H9 (cell line): ENCODE results near the gene JMJD8. TPM values are rescaled to one million over a fixed set of nuclear protein-coding genes. Genes with fewer than 3 reads are reported as not detected.

Source experiments
- DNase-seq: peaks from one replicate; pipeline ENCODE4 v3.0.0-alpha.2; 2017
- H2AFZ ChIP-seq: one replicate; pipeline ENCODE4 v1.6.1; 2013; ENCODE audit warnings: mild to moderate bottlenecking, low read length, control low read depth, moderate library complexity
- H2AK5ac ChIP-seq: 2 replicates; pipeline ENCODE4 v1.6.1; 2013; ENCODE audit warnings: low read length, control low read depth, mixed read lengths; ENCODE audit not compliant: insufficient read length
- H2BK120ac ChIP-seq: one replicate; pipeline ENCODE4 v1.6.1; 2013; ENCODE audit warnings: low read depth, mild to moderate bottlenecking, low read length, control low read depth, inconsistent platforms; ENCODE audit not compliant: poor library complexity, severe bottlenecking
- H2BK12ac ChIP-seq: 2 replicates; pipeline ENCODE4 v1.6.1; 2013; ENCODE audit warnings: low read length, control low read depth, mixed read lengths, low read depth; ENCODE audit not compliant: insufficient read length
- H2BK15ac ChIP-seq: 2 replicates; pipeline ENCODE4 v1.6.1; 2013; ENCODE audit warnings: low read depth, low read length, control low read depth
- H2BK20ac ChIP-seq: one replicate; pipeline ENCODE4 v1.6.1; 2013; ENCODE audit warnings: low read depth, mild to moderate bottlenecking, low read length, control low read depth, inconsistent platforms; ENCODE audit not compliant: poor library complexity, severe bottlenecking
- H2BK5ac ChIP-seq: 2 replicates; pipeline ENCODE4 v1.6.1; 2013; ENCODE audit warnings: low read length, control low read depth, mixed read lengths; ENCODE audit not compliant: insufficient read length
- H3K14ac ChIP-seq: 2 replicates; pipeline ENCODE4 v1.6.1; 2013; ENCODE audit warnings: low read length, control low read depth; ENCODE audit not compliant: insufficient read depth
- H3K18ac ChIP-seq: 2 replicates; pipeline ENCODE4 v1.6.1; 2013; ENCODE audit warnings: low read depth, mild to moderate bottlenecking, mixed read lengths, low read length, control low read depth; ENCODE audit not compliant: insufficient read length
- H3K23ac ChIP-seq: 2 replicates; pipeline ENCODE4 v1.6.1; 2013; ENCODE audit warnings: low read length, control low read depth, mixed read lengths, low read depth; ENCODE audit not compliant: insufficient read length
- H3K23me2 ChIP-seq: 2 replicates; pipeline ENCODE4 v1.6.1; 2013; ENCODE audit warnings: low read depth, mild to moderate bottlenecking, mixed read lengths, low read length, control low read depth; ENCODE audit not compliant: insufficient read length, poor library complexity, severe bottlenecking
- H3K27ac ChIP-seq: 2 replicates; pipeline ENCODE4 v1.5.1; 2013; ENCODE audit warnings: low read length, control low read depth, mixed read lengths, low read depth; ENCODE audit not compliant: insufficient read length
- H3K27me3 ChIP-seq: 2 replicates; pipeline ENCODE4 v1.6.1; 2013; ENCODE audit warnings: low read length, control low read depth, inconsistent platforms; ENCODE audit not compliant: insufficient read depth
- H3K4ac ChIP-seq: 2 replicates; pipeline ENCODE4 v1.6.1; 2013; ENCODE audit warnings: low read depth, mild to moderate bottlenecking, control low read depth, inconsistent platforms, low read length, moderate library complexity
- H3K4me1 ChIP-seq: 2 replicates; pipeline ENCODE4 v1.6.1; 2013; ENCODE audit warnings: low read length, control low read depth, inconsistent platforms; ENCODE audit not compliant: insufficient read depth
- H3K4me2 ChIP-seq: 2 replicates; pipeline ENCODE4 v1.6.1; 2013; ENCODE audit warnings: low read length, control low read depth, mixed read lengths; ENCODE audit not compliant: insufficient read length, insufficient read depth
- H3K56ac ChIP-seq: 2 replicates; pipeline ENCODE4 v1.6.1; 2013; ENCODE audit warnings: low read depth, mild to moderate bottlenecking, mixed read lengths, low read length, control low read depth; ENCODE audit not compliant: insufficient read length
- H3K79me1 ChIP-seq: 2 replicates; pipeline ENCODE4 v1.6.1; 2013; ENCODE audit warnings: low read depth, mild to moderate bottlenecking, moderate library complexity, low read length, control low read depth, inconsistent platforms; ENCODE audit not compliant: insufficient read depth, poor library complexity, severe bottlenecking
- H3K79me2 ChIP-seq: 2 replicates; pipeline ENCODE4 v1.6.1; 2013; ENCODE audit warnings: low read length, control low read depth, inconsistent platforms; ENCODE audit not compliant: insufficient read depth
- H3K9ac ChIP-seq: 2 replicates; pipeline ENCODE4 v1.6.1; 2013; ENCODE audit warnings: low read length, control low read depth, mixed read lengths; ENCODE audit not compliant: insufficient read length; ENCODE audit errors: extremely low read depth
- H3K9me3 ChIP-seq: one replicate; pipeline ENCODE4 v1.6.1; 2013; ENCODE audit warnings: low read depth, low read length, inconsistent platforms; ENCODE audit not compliant: control insufficient read depth
- H3T11ph ChIP-seq: one replicate; pipeline ENCODE4 v1.6.1; 2013; ENCODE audit warnings: mild to moderate bottlenecking, low read length, control low read depth, inconsistent platforms
- H4K20me1 ChIP-seq: one replicate; pipeline ENCODE4 v1.6.1; 2013; ENCODE audit not compliant: control insufficient read depth, insufficient read length, insufficient read depth
- H4K5ac ChIP-seq: 2 replicates; pipeline ENCODE4 v1.6.1; 2013; ENCODE audit warnings: low read depth, mild to moderate bottlenecking, mixed read lengths, low read length, control low read depth; ENCODE audit not compliant: insufficient read length
- H4K8ac ChIP-seq: replicated peaks from 2 replicates; pipeline ENCODE4 v1.6.1; 2013; ENCODE audit warnings: low read length, control low read depth, mixed read lengths, low read depth; ENCODE audit not compliant: insufficient read length
- H4K91ac ChIP-seq: 2 replicates; pipeline ENCODE4 v1.6.1; 2013; ENCODE audit warnings: low read depth, mild to moderate bottlenecking, moderate library complexity, mixed read lengths, low read length, control low read depth; ENCODE audit not compliant: insufficient read length
- H3K27ac Mint-ChIP-seq, 3 experiments: 2 replicates in 2 of 3; 3 replicates in 1 of 3; pipeline ENCODE4 v1.8.0; 2020 to 2021; ENCODE audit warnings: mixed read lengths in 3 of 3, mild to moderate bottlenecking in 1 of 3, moderate library complexity in 1 of 3
- H3K27me3 Mint-ChIP-seq: 2 replicates; pipeline ENCODE4 v1.8.0; 2021; ENCODE audit warnings: low read depth, mild to moderate bottlenecking, moderate library complexity, mixed read lengths
- H3K36me3 Mint-ChIP-seq, 3 experiments: 2 replicates in 2 of 3; 3 replicates in 1 of 3; pipeline ENCODE4 v1.8.0; 2020 to 2021; ENCODE audit warnings: low read depth in 3 of 3, mixed read lengths in 3 of 3; ENCODE audit not compliant: insufficient read depth in 1 of 3
- H3K4me1 Mint-ChIP-seq, 2 experiments: 2 replicates each; pipeline ENCODE4 v1.8.0; 2020; ENCODE audit warnings: mixed read lengths in 2 of 2
- H3K4me3 Mint-ChIP-seq, 2 experiments: 2 replicates in 1 of 2; 3 replicates in 1 of 2; pipeline ENCODE4 v1.8.0; 2020 to 2021; ENCODE audit warnings: mild to moderate bottlenecking in 2 of 2, mixed read lengths in 2 of 2, moderate library complexity in 1 of 2
- H3K9me3 Mint-ChIP-seq, 2 experiments: 2 replicates in 1 of 2; 3 replicates in 1 of 2; pipeline ENCODE4 v1.8.0; 2020; ENCODE audit warnings: mild to moderate bottlenecking in 2 of 2, mixed read lengths in 2 of 2, moderate library complexity in 1 of 2
- WGBS: extraction: QIAGEN DNeasy Blood & Tissue Kit; methylation state at CpG from one replicate; pipeline ENCODE4 v1.1.7; 2013; ENCODE audit warnings: missing lambda C conversion rate, low lambda C conversion rate, mixed read lengths; ENCODE audit not compliant: insufficient read length; ENCODE audit errors: extremely low coverage; 5-methylcytosine and 5-hydroxymethylcytosine counted together
- total RNA-seq: library from RNA; stranded (reverse); gene quantifications from 2 replicates; pipeline ENCODE4 v1.2.1, GENCODE V29; 2021
- TF ChIP-seq, protein P1 (sequence below): fragments of 200-600 bp; sonication (generic); conservative IDR thresholded peaks from 3 replicates; pipeline ENCODE4 v1.8.0; 2021; ENCODE audit warnings: antibody characterized with exemption, mild to moderate bottlenecking

JMJD8 gene
- total RNA-seq, 1 experiment from 2014 or later = 52.7 TPM

GRCh38 chr16:633336-634050 is 50.6 kb downstream of the JMJD8 start:
- H3K9ac ChIP-seq = no peak overlapping the region
- no peak overlapping the region for H3K4me2 ChIP-seq
- no peaks in the 10 kb centered on the region for H3K9me3 ChIP-seq
- H4K20me1 ChIP-seq = no peaks in the 10 kb centered on the region
- Mint-ChIP-seq H3K27me3 (peaks cover 2% of the 10 kb centered on the region; the same call in 1 of the 2 replicates), H3K27ac (no peak overlapping the region), H3K4me3 (no peak overlapping the region), H3K9me3 (peaks cover 3% of the 10 kb centered on the region in 2 experiments; a peak in 2 of 5 replicates), H3K4me1 (peaks cover 14 to 34% of the 10 kb centered on the region in 2 experiments), H3K36me3 (peaks cover 0 to 6% (median 1%) of the 10 kb centered on the region in 3 experiments; a peak in 4 of 7 replicates)
- no peak overlapping the region for H3K14ac ChIP-seq
- H2BK20ac ChIP-seq = no peak overlapping the region
- no peak overlapping the region for H3K4ac ChIP-seq
- no peak overlapping the region for H2BK120ac ChIP-seq
- TF ChIP-seq, protein P1, sequence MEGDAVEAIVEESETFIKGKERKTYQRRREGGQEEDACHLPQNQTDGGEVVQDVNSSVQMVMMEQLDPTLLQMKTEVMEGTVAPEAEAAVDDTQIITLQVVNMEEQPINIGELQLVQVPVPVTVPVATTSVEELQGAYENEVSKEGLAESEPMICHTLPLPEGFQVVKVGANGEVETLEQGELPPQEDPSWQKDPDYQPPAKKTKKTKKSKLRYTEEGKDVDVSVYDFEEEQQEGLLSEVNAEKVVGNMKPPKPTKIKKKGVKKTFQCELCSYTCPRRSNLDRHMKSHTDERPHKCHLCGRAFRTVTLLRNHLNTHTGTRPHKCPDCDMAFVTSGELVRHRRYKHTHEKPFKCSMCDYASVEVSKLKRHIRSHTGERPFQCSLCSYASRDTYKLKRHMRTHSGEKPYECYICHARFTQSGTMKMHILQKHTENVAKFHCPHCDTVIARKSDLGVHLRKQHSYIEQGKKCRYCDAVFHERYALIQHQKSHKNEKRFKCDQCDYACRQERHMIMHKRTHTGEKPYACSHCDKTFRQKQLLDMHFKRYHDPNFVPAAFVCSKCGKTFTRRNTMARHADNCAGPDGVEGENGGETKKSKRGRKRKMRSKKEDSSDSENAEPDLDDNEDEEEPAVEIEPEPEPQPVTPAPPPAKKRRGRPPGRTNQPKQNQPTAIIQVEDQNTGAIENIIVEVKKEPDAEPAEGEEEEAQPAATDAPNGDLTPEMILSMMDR = no peak
- no peak overlapping the region for H2BK15ac ChIP-seq
- no peak overlapping the region for H4K5ac ChIP-seq
- peaks cover 15% of the 10 kb centered on the region for H3K23me2 ChIP-seq
- no peak overlapping the region for H3K56ac ChIP-seq
- H4K8ac ChIP-seq = no peak overlapping the region
- H3K27me3 ChIP-seq = no peaks in the 10 kb centered on the region
- no peak overlapping the region for H3K23ac ChIP-seq
- no peak for DNase-seq
- H3K18ac ChIP-seq = no peak overlapping the region
- H3T11ph ChIP-seq = no peak overlapping the region
- H4K91ac ChIP-seq = no peak overlapping the region
- no peaks in the 10 kb centered on the region; the same call in 1 of the 2 replicates for H3K4me1 ChIP-seq
- WGBS = no CpG with 5 or more reads among the region's 74 CpGs
- H2AFZ ChIP-seq = no peak overlapping the region
- no peak overlapping the region for H2AK5ac ChIP-seq
- H2BK5ac ChIP-seq = no peak overlapping the region
- peaks cover 2% of the 10 kb centered on the region; the same call in 1 of the 2 replicates for H3K79me2 ChIP-seq
- no peak overlapping the region for H3K27ac ChIP-seq
- no peak overlapping the region for H2BK12ac ChIP-seq
- H3K79me1 ChIP-seq = no peaks in the 10 kb centered on the region
